Effector memory CD4-positive, alpha-beta T cell (primary cell): ENCODE results near the gene GTF2F1.

Experiments
- DNase-seq, 3 donors: peaks; one replicate each; pipeline ENCODE4 v3.0.0-alpha.2; 2020
- H3K27ac ChIP-seq: 2 replicates; pipeline ENCODE4 v1.7.0; 2013; ENCODE audit warnings: mild to moderate bottlenecking, low read length, moderate library complexity; ENCODE audit not compliant: insufficient read depth, poor library complexity, severe bottlenecking
- H3K27me3 ChIP-seq: replicated peaks from 2 replicates; pipeline ENCODE4 v1.7.0; 2013; ENCODE audit warnings: mild to moderate bottlenecking, low read length; ENCODE audit not compliant: insufficient read depth, control insufficient read depth, poor library complexity, severe bottlenecking
- H3K36me3 ChIP-seq: 2 replicates; pipeline ENCODE4 v1.7.0; 2013; ENCODE audit warnings: mild to moderate bottlenecking, low read length, moderate library complexity; ENCODE audit not compliant: control insufficient read depth, insufficient read depth
- H3K4me1 ChIP-seq: 2 replicates; pipeline ENCODE4 v1.7.0; 2013; ENCODE audit warnings: low read length, mild to moderate bottlenecking; ENCODE audit not compliant: control insufficient read depth, insufficient read depth, poor library complexity, severe bottlenecking
- H3K4me3 ChIP-seq: 2 replicates; pipeline ENCODE4 v1.7.0; 2013; ENCODE audit warnings: low read length, low read depth, mild to moderate bottlenecking; ENCODE audit not compliant: insufficient read depth, poor library complexity, severe bottlenecking
- H3K9me3 ChIP-seq: 2 replicates; pipeline ENCODE4 v1.7.0; 2013; ENCODE audit warnings: mild to moderate bottlenecking, low read length, moderate library complexity; ENCODE audit not compliant: control insufficient read depth

Gene GTF2F1

GRCh38 chr19:6387372-6387771 lies 5.6 kb downstream of the GTF2F1 start:
- H3K4me3 ChIP-seq = no peak overlapping the region
- H3K9me3 ChIP-seq = no peaks in the 10 kb centered on the region
- H3K27me3 ChIP-seq = no peaks in the 10 kb centered on the region
- H3K4me1 ChIP-seq = peaks cover 4% of the 10 kb centered on the region
- no peak overlapping the region for H3K27ac ChIP-seq
- no peak for DNase-seq
- peaks cover 63% of the 10 kb centered on the region for H3K36me3 ChIP-seq

GRCh38 chr19:6384381-6384780 lies 8.6 kb downstream of the GTF2F1 start:
- no peaks in the 10 kb centered on the region for H3K4me1 ChIP-seq
- no peaks in the 10 kb centered on the region for H3K9me3 ChIP-seq
- no peaks in the 10 kb centered on the region for H3K27me3 ChIP-seq
- no peak overlapping the region for H3K4me3 ChIP-seq
- H3K36me3 ChIP-seq = peaks cover 81% of the 10 kb centered on the region
- DNase-seq = no peak
- no peak overlapping the region for H3K27ac ChIP-seq

GRCh38 chr19:6383188-6383587 lies 9.8 kb downstream of the GTF2F1 start:
- Histone ChIP-seq H3K4me1 (no peaks in the 10 kb centered on the region), H3K27ac (no peak overlapping the region), H3K36me3 (peaks cover 72% of the 10 kb centered on the region), H3K9me3 (no peaks in the 10 kb centered on the region), H3K4me3 (no peak overlapping the region), H3K27me3 (no peaks in the 10 kb centered on the region)
- no peak for DNase-seq

- Histone ChIP-seq H3K4me1 (no peaks in the 10 kb centered on the region), H3K27me3 (no peaks in the 10 kb centered on the region), H3K4me3 (no peak overlapping the region), H3K36me3 (peaks cover 52% of the 10 kb centered on the region), H3K27ac (no peak overlapping the region), H3K9me3 (no peaks in the 10 kb centered on the region)
- no peak for DNase-seq
Measured at GRCh38 chr19:6381030-6381750, 11.8 kb downstream of the GTF2F1 start.

- H3K4me3 ChIP-seq = no peak overlapping the region
- no peaks in the 10 kb centered on the region for H3K9me3 ChIP-seq
- H3K27ac ChIP-seq = no peak overlapping the region
- DNase-seq = no peak
- peaks cover 46% of the 10 kb centered on the region for H3K36me3 ChIP-seq
- no peaks in the 10 kb centered on the region for H3K4me1 ChIP-seq
- no peaks in the 10 kb centered on the region for H3K27me3 ChIP-seq
Measured at GRCh38 chr19:6379744-6380143, 13.2 kb downstream of the GTF2F1 start.

GRCh38 chr19:6378486-6378885 lies 14.5 kb downstream of the GTF2F1 start:
- DNase-seq = no peak
- H3K4me3 ChIP-seq = no peak overlapping the region
- H3K36me3 ChIP-seq = peaks cover 37% of the 10 kb centered on the region
- H3K27ac ChIP-seq = no peak overlapping the region
- no peaks in the 10 kb centered on the region for H3K27me3 ChIP-seq
- H3K9me3 ChIP-seq = no peaks in the 10 kb centered on the region
- no peaks in the 10 kb centered on the region for H3K4me1 ChIP-seq

GRCh38 chr19:6378041-6378440 lies 14.9 kb downstream of the GTF2F1 start:
- H3K9me3 ChIP-seq = no peaks in the 10 kb centered on the region
- no peak overlapping the region for H3K4me3 ChIP-seq
- no peak for DNase-seq
- H3K27ac ChIP-seq = no peak overlapping the region
- H3K36me3 ChIP-seq = peaks cover 33% of the 10 kb centered on the region
- H3K4me1 ChIP-seq = no peaks in the 10 kb centered on the region
- no peaks in the 10 kb centered on the region for H3K27me3 ChIP-seq

GRCh38 chr19:6376512-6377190 lies 16.3 kb downstream of the GTF2F1 start:
- Histone ChIP-seq H3K27ac (no peak overlapping the region), H3K27me3 (no peaks in the 10 kb centered on the region), H3K4me3 (no peak overlapping the region)

GRCh38 chr19:6375411-6376010 lies 17.5 kb downstream of the GTF2F1 start, which contains the start of gene PSPN:
Gene PSPN (minus strand): TSS chr19:6375933. CDS start chr19:6375849, 84 bp downstream.
- Histone ChIP-seq H3K4me3 (no peak within 1 kb of the TSS), H3K27me3 (no peaks in the 10 kb centered on the region)

More at GRCh38 chr19:6376512-6377190, 16.3 kb downstream of the GTF2F1 start:
- no peak for DNase-seq
- Histone ChIP-seq H3K36me3 (peaks cover 26% of the 10 kb centered on the region), H3K9me3 (no peaks in the 10 kb centered on the region), H3K4me1 (no peaks in the 10 kb centered on the region)

More at GRCh38 chr19:6375411-6376010, 17.5 kb downstream of the GTF2F1 start, which contains the start of gene PSPN:
- Histone ChIP-seq H3K9me3 (no peaks in the 10 kb centered on the region), H3K27ac (no peak within 1 kb of the TSS), H3K36me3 (peaks cover 14% of the 10 kb centered on the region), H3K4me1 (no peaks in the 10 kb centered on the region)
- DNase-seq = no peak
